GM19467 (cell line): ENCODE measurements around the gene GSTM2.
"Not testable (repeated sequence)": the region's sequence is repeated elsewhere in the genome, so short reads cannot be mapped to it uniquely, and the experiment has no call there.

Source experiments
- ATAC-seq: cut with Tn5 transposase; IDR thresholded peaks from one replicate; pipeline ENCODE4 v1.9.1; 2021; ENCODE audit warnings: mild to moderate bottlenecking, moderate library complexity; ENCODE audit not compliant: unreplicated experiment

Gene GSTM2

DNA sequence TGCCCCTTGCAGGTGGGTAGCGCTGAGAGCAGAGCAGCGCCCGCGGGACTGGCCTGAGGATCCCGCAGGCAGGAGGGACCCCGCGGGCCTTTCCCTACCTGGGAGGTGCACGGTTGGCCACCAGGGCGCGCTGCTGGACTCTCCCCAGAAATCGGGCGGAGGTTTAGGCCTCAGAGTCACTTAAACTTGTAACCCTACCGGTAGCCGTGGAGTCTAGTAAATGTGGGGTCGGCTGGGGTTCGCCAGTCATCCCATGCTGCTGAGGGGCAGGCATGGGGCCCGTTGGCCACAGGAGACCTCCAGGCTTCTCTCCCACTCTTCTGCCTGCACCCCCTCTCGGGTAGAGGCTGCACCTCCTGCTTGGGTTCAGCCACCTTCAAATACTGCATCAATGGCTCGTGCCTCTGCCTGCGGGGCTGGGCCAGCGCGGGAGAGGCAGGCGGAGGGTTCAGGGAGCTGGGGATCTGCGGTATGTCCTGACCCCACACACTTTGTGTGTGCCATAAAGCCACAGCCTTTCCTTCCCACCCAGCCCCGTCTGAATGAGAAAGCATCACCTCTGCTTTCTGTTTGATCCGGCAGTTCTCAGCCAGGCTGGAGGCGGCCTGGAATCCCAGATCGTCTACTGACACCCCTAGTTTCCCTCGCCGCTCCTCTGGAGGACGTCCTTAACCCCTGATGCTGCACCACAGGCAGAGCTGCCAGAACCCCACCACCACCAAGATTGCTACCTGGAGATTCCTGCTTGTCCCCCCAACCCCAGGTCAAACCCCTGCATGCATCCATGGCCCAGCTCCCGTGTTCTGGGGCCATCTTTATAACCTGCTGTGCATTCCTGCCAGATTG is 24.2 kb upstream of the GSTM2 start:
- ATAC-seq = peak; percentile 77

DNA sequence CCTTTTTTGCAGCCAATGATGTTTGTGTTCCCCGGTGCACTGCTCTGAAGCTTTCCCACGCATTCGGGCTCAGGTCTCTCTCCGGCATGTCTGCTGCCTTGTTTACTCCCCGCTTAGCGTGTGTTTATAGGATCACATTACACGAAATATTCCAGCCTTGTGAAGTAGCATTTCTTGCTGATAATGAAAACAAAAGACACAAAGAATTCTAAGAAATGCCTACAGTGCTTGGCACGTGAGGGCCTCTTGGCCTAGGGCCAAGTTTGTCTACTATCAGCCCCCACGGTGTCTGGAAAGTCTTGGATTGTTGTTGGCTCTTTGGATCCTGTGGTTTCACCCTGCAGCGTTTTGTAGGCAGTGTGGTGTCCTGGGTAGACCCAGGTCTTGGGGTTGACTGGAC is 23.2 kb upstream of the GSTM2 start:
- ATAC-seq = no peak

DNA sequence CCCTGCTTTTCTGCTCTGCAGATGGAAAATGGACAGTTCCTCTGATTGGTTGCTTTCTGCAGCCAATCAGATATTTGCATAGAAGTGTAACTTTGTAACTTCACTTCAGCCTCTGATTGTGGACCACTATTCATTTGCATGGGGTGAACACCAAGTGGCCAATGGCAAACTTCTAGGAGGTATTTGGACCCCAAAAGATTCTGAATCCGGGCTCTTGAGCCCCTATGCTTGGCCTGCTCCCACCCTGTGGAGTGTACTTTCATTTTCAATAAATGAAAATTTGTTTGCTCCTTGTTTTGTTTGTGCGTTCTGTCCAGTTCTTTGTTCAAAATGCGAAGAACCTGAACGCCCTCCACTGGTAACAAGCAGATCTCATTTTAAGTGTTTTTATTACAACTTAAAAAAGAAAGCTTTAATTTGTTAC is 18.4 kb upstream of the GSTM2 start:
- no peak for ATAC-seq

DNA sequence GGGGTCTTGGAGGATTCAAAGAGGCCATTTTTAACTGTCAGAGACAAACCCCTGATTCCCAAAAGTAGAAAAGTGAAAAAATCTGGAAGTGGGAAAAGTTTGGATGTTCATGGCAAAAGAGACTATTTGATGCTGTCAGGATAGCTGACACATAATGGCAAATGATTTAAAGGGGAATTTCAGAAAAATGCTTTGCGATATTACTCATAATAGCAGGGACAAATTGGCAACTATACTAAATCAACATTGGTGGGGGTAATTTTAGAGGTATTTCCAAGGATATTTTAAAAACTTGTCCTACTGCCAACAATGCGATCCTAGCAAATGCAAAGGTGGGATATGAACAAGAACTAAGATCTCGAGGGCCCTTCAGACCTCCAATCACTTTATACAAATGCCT is 17.2 kb upstream of the GSTM2 start:
- no peak for ATAC-seq

DNA sequence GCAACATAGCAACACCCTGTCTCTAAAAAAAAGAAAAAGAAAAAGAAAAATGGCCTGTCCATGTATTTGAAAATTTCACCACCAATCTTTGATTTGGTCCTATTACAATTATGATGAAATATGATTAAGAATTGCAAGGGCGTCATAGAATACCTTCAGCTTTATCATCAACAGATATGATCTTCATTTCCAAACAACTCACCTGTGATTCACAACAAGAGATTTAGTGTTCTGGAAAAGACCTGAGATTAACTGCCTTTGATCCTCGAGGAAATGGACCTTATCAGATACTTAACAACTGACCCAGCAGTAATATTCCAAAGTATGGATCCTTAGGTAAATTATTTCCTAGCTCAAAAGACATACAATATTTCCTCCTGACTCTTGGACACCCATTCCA is 15.5 kb upstream of the GSTM2 start:
- no peak for ATAC-seq

DNA sequence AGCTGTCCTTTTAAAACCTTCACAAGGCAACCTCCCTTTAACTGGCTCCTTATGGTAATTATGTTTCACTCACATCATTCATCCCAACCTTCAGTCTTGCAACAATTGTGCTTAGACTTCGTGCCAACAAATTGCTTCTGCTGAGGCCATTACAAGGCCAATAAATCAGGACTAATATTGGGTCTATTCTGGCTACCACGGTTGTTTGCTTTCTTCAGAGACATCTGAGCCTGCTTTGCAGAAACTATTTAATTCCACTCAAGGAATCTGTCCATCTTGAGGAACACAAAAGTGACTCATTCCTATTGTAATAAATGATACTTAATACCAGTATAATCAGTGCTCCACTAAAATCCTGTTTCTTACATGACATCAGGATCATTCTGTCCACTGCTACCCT is 14.6 kb upstream of the GSTM2 start:
- no peak for ATAC-seq

DNA sequence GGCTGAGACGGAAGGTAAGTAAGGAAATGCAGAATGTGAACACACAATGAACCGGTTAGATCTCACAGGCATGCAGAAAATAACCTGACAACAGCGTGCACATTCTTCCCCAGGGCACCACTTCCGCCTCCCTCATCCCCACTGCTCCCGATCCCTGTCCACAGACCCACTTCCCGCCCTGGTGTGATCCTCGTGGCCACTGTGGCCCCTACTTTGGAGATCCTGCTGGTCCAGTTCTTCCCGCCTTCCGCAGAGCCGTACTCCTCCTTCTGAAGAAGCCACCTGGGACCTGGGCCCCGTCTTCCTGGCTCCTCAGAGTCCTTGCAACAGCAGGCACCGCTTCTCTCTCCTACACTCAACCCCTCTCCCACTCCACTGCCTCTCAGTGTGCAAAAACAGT is 13.3 kb upstream of the GSTM2 start:
- no peak for ATAC-seq

DNA sequence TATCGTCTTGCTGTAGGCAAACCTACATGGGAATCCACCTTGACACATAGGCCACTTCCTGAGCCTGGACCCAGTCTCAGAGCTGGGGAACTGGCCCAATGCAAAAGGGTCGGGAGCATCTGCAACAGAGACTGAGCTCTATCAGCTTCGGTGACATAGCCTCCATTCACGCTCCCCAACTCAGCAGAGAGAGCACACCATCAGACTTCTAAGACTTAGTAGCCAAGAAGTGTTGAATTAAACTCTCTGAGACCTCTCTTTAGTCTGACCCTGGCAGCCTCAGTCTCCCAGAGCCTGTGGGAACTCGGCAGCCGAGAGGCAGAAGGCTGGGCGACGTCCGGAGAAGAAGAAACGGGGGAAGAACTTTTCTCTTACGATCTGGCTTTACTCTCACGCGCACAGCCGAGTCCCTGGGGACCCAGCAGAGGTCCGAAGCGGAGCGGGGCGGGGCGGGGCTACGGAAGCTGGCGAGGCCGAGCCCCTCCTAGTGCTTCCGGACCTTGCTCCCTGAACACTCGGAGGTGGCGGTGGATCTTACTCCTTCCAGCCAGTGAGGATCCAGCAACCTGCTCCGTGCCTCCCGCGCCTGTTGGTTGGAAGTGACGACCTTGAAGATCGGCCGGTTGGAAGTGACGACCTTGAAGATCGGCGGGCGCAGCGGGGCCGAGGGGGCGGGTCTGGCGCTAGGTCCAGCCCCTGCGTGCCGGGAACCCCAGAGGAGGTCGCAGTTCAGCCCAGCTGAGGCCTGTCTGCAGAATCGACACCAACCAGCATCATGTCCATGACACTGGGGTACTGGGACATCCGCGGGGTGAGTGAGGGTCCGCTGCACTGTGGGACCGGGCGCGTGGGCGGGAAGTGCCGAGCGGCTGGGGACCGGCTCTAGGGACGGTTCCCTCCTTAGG is 12.0 kb upstream of the GSTM2 start, which contains the start of gene GSTM4:
Gene GSTM4 (plus strand): TSS at position 485 of the 905 bp plus-strand sequence. CDS start 291 bp downstream, at position 776.
- peak; percentile 92 for ATAC-seq

DNA sequence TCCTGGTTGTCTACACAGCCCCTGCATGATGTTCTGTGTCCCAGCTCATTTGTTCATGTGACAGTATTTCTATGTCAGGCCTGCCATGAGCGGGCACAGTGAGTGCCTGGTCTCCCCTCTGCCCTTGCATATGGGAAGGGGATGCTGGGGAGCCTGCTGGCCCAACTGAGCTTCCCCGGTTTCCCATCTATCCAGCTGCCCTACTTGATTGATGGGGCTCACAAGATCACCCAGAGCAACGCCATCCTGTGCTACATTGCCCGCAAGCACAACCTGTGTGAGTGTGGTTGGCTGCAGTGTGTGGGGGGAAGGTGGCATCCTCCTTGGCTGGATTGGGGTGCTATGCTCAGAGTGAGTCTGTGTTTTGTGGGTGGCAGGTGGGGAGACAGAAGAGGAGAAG is 10.5 kb upstream of the GSTM2 start:
- ATAC-seq = no peak

DNA sequence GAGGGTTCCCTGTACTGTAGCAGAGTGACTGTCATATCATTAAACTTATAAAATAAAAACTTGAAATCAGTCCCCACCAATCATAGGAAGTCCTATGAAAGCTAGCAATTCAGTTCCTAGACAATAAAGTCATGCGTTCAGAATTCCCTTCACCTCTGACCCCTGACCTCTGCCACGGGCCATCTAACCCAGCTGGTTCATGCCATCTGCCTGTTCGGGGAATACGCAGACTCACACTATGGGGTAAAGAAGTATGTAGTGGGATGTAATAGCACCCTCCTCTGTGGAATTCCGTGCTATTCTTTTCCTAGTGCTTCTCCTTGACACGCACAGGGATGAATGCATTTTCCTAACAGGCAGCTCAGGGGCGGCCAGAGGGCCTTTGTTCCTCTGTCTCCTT is 9.9 kb upstream of the GSTM2 start:
- no peak for ATAC-seq

DNA sequence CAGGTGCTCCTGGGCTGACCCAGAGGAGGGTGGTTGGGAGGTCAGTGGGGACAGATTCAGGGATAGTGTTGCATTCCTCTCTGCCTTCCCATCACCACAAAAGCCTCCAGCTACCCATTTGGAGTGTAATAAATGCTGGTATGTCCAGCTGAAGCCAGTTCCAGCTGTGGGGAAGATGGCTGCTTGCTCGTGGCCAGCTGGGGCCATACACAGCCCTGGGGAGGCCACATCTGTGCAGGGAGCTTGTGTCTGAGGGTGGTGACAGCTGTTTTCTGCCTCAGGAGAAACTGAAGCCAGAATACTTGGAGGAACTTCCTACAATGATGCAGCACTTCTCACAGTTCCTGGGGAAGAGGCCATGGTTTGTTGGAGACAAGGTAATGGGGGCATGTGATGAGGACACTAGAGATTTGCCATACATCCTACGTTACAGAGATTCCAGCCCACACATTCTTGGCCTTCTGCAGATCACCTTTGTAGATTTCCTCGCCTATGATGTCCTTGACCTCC is 9.3 kb upstream of the GSTM2 start:
- no peak for ATAC-seq

DNA sequence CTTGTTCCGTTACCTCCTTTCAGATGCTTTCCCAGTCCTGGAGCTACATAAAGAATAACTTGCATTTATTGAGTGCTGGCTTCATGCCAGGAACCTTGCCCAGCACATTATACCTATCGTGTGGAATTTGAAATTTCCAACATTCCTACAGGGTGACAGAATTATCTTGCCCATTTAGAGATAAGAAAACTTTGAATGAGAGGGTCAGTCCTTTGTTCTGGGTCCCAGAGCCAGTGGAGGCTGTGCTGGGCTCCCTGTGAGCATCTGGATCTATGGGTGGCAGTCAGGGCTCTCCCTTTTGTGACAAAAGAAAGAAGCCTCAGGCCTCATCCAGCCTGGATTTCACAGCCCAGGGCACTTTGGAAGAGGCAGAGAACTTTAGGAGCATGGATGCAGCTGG is 8.7 kb upstream of the GSTM2 start:
- ATAC-seq = no peak

DNA sequence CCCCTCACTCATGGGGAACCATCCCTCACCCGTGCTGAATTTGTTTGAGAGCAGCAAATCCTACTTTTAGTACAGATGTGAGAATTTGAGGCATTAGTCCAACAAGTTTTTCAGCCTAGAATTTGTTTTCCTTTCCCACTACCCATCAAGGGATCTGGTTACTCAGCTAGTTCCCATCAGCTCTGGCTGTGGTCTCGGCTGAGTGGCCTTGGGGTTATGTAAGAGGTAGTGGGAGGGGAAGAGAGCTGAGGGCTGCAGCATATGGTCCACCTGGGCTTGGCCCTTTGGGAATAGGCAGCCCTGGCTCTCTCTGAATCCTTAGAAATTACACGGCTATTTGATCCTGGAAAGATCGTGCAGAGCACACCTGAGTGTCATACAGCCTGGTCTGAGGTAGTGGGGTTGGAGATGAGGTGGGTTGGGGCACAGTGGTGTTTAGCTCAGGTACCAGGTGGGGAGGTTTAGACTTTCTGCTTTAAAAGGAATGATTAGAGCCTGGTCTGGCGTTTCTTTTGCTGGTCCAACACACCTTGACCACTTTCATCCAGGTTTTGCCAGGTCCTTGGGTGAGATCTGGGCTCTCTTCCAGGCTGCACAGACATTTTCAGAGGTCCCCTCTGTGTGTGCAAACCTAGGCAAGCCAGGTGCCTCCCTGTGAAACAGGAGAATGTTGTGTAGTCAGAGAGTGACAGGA is 7.7 kb upstream of the GSTM2 start:
- ATAC-seq = no peak

DNA sequence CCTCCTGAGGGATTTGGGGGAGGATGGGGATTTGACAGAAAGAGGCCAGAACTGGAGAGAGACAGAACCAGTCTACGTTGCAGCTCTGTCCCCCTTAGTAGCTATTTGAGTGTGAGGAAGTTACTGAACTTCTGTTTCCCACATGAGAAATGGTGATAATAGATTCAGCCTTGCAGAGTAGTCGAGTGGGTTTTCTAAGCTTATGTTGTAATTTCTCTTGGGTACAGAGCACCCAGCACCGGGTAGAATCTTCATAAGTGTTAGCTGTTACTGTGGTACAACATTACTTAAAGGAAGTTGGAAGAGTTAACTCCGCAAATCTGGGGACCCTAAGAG is 7.2 kb upstream of the GSTM2 start:
- not testable (repeated sequence) for ATAC-seq

DNA sequence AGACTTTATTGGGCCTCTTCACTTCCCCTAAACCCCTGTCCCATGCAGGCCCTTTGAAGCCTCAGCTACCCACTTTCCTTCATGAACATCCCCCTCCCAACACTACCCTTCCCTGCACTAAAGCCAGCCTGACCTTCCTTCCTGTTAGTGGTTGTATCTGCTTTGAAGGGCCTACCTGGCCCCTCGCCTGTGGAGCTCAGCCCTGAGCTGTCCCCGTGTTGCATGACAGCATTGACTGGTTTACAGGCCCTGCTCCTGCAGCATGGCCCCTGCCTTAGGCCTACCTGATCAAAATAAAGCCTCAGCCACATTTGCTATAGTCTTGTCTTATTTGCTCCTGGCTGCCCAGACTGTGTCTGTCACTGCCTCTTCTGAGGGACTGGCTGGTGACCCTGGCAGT is 6.5 kb upstream of the GSTM2 start:
- no peak for ATAC-seq

DNA sequence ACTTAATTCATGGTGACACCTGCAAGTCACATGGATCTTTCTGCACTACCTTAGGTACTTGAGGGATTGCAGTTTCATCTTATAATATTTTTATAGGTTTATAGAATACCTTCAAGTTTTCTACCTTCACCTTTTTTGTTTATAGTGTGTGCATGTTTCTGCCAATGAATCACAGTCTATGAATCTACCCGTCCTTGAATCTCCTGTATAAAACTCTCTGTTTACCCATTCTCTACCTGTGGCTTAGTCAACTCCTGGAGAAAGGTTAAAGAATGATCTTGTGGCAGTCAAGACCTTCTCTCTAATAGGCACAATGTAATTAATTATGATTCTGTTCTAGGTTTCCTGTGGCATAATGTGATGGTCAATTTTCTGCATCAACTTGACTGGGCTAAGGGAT is 3.2 kb upstream of the GSTM2 start:
- ATAC-seq = no peak

DNA sequence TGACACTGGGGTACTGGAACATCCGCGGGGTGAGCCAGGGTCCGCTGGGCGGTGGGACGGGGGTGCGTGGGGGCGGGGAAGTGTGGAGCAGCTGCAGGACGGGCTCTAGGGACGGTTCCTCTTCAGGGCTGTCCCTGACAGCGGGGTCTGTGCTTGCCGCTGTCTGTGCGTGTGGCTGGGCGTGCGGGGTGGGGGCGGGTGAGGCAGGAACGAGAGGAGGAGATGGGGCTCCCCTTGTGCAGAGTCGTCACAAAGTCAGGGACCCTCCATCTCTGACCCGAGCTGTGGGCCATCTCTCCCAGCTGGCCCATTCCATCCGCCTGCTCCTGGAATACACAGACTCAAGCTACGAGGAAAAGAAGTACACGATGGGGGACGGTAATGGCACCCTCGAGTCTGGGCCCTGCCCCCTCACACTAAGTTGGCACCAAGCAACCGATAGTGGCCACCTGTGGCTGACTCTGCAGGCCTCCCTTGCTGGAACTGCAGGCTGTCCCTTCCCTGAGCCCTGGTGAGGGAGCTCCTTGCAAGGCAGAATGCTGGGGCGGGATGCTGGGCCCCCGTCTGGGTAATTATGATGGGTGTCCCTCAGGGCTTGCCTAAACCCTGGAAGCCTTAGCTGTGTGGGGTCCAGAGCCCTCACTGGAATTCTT is 392 bp downstream of the GSTM2 start:
- ATAC-seq = peak; percentile 25

DNA sequence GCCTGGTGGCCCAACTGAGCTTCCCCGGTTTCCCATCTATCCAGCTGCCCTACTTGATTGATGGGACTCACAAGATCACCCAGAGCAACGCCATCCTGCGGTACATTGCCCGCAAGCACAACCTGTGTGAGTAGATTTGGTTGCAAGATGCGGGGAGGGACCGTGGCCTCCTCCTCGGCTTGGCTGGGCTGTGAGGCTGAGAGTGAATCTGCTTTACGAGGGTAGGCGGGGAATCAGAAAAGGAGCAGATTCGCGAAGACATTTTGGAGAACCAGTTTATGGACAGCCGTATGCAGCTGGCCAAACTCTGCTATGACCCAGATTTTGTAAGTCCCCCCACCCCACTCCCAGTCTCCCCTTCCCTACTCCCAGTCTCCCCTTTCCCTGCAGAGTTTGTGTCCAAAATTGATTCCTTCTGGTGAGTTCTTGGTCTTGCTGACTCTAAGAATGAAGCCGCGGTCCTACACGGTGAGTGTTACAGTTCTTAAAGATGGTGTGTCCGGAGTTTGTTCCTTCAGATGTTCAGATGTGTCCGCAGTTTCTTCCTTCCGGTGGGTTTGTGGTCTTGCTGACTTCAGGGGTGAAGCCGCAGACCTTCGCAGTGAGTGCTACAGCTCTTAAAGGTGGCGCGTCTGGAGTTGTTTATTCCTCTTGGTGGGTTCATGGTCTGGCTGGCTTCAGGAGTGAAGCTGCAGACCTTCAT is 1.5 kb downstream of the GSTM2 start:
- ATAC-seq = no peak

DNA sequence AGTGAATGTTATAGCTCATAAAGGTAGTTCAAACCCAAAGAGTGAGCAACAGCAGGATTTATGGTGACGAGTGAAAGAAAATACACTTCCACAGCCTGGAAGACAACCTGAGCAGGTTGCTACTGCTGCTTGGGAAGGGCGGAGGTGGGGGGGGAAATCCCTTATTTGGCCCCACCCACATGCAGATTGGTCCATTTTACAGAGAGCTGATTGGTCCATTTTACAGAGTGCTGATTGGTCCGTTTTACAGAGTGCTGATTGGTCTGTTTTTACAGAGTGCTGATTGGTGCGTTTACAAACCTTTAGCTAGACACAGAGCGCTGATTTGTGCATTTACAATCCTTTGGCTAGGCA is 2.1 kb downstream of the GSTM2 start:
- not testable (repeated sequence) for ATAC-seq

DNA sequence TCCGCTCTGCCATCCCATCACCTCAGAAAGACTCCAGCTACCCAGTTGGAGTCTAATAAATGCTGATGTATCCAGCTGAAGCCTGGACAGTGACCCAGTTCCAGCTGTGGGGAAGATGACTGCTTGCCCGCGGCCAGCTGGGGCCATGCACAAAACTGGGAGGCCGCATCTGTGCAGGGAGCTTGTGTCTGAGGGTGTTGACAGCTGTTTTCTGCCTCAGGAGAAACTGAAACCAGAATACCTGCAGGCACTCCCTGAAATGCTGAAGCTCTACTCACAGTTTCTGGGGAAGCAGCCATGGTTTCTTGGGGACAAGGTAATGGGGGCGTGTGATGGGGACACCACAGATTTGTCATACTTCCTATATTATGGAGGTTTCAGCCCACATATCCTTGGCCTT is 3.2 kb downstream of the GSTM2 start:
- ATAC-seq = no peak
